Coronary artery (tissue), 2 donors: ENCODE data around the gene LIPG.

Source experiments
- DNase-seq: peaks from one replicate; pipeline ENCODE4 v3.0.0-alpha.2; 2017; ENCODE audit warnings: low spot score
- H3K27ac ChIP-seq, 2 donors: fragments of 200-600 bp; sonication (generic); one replicate each; pipeline ENCODE4 v1.5.1; 2016 to 2019
- H3K4me3 ChIP-seq: fragments of 200-600 bp; sonication (generic); 2 replicates; pipeline ENCODE4 v1.5.1; 2016; ENCODE audit warnings: mild to moderate bottlenecking, moderate library complexity
- CTCF ChIP-seq: fragments of 200-600 bp; sonication (generic); IDR thresholded peaks from one replicate; pipeline ENCODE4 v1.5.1; 2019; ENCODE audit warnings: antibody characterized with exemption

LIPG gene

GRCh38 chr18:49529596-49529995 lies 32.3 kb upstream of the LIPG start:
- Histone ChIP-seq H3K27ac (no peak overlapping the region), H3K4me3 (no peak overlapping the region)
- TF ChIP-seq CTCF = no peak
- DNase-seq = no peak

DNA sequence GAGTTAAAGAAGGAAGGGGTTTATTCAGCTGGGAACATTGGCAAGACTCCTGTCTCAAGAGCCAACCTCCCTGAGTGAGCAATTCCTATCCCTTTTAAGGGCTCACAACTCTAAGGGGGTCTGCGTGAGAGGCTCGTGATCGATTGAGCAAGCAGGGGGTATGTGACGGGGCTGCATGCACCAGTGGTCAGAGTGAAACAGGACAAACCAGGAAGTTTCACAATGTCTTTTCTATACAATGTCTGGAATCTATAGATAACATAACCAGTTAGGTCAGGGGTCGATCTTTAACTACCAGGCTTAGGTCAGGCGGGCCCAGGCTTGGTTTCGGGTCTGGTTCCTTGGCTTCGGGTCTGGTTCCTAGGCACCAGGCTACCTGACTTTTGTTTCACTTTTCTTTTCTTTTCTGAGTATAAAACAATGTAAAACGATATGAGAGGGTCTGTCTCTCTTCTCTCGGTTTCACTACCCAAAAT lies 30.1 kb upstream of the LIPG start:
- H3K4me3 ChIP-seq = no peak overlapping the region
- DNase-seq = no peak
- no peak for TF ChIP-seq CTCF

GRCh38 chr18:49534846-49535601 lies 26.8 kb upstream of the LIPG start:
- TF ChIP-seq CTCF = no peak
- no peak overlapping the region for H3K4me3 ChIP-seq
- no peak for DNase-seq
- H3K27ac ChIP-seq = no peak overlapping the region

More for the DNA sequence above, 30.1 kb upstream of the LIPG start:
- no peak overlapping the region for H3K27ac ChIP-seq

DNA sequence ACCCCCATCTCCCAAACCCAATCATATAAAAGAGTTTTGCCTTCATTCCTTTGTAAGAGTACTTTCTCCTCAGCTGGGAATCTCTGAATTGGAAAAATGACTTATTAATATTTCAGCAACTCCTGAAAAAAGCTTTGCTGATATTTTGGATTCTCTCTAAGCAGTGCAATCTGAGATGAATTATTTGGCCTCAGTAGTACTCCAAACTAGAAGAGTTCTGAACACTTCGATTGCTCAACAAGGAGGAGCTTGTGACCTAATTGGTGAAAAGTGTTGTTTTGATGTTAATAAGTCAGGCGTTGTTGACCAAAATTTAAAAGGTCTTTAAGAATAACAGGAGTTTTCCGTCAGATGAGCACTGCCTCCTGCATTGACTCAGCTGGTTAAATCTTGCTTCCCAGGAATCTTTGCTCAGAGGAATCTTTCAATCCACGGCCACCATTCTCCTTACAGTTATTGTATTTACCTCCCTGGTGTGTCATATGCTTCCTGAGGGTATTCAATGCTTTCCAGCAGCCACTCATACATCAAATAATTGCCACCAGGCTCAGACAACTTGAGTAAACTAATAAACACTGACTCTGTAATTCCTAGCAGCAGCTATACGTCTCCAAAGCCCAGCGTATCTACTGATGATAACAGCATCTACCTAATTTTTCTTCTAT lies 24.5 kb upstream of the LIPG start:
- DNase-seq = no peak
- TF ChIP-seq CTCF = no peak
- Histone ChIP-seq H3K4me3 (no peak overlapping the region), H3K27ac (no peak overlapping the region)

GRCh38 chr18:49544362-49544761 lies 17.5 kb upstream of the LIPG start:
- DNase-seq = no peak
- no peak for TF ChIP-seq CTCF

GRCh38 chr18:49546278-49546677 lies 15.6 kb upstream of the LIPG start:
- no peak for DNase-seq
- H3K27ac ChIP-seq = no peak overlapping the region
- no peak for TF ChIP-seq CTCF

More at GRCh38 chr18:49544362-49544761, 17.5 kb upstream of the LIPG start:
- no peak overlapping the region for H3K4me3 ChIP-seq
- H3K27ac ChIP-seq = no peak overlapping the region

More at GRCh38 chr18:49546278-49546677, 15.6 kb upstream of the LIPG start:
- H3K4me3 ChIP-seq = no peak overlapping the region
